Fibroblast of skin of scalp (primary cell): ENCODE measurements around the gene WDPCP.
"Not testable (repeated sequence)": the region's sequence is repeated elsewhere in the genome, so short reads cannot be mapped to it uniquely, and the experiment has no call there.

Experiments
- DNase-seq: peaks from one replicate; pipeline ENCODE4 v3.0.0-alpha.2; 2013

Gene WDPCP

GRCh38 chr2:63539416-63540162 is 48.7 kb downstream of the WDPCP start:
- peak; percentile 5 for DNase-seq

- no peak for DNase-seq
These were observed 49.9 kb downstream of the WDPCP start for GRCh38 chr2:63538390-63538789.

- DNase-seq: peak; percentile 15
These were observed 51.0 kb downstream of the WDPCP start for GRCh38 chr2:63537306-63537705.

GRCh38 chr2:63530704-63531279 is 57.5 kb downstream of the WDPCP start:
- no peak for DNase-seq

- no peak for DNase-seq
These were observed 62.4 kb downstream of the WDPCP start for GRCh38 chr2:63525905-63526304.

- DNase-seq: peak; percentile 29
These were observed 65.3 kb downstream of the WDPCP start for GRCh38 chr2:63522950-63523349.

- no peak for DNase-seq
These were observed 67.5 kb downstream of the WDPCP start for GRCh38 chr2:63520793-63521192.

- no peak for DNase-seq
These were observed 73.5 kb downstream of the WDPCP start for GRCh38 chr2:63514781-63515180.

GRCh38 chr2:63514237-63514716 is 74.0 kb downstream of the WDPCP start:
- no peak for DNase-seq

GRCh38 chr2:63506320-63506719 is 82.0 kb downstream of the WDPCP start:
- no peak for DNase-seq

- no peak for DNase-seq
These were observed 84.5 kb downstream of the WDPCP start for GRCh38 chr2:63503818-63504217.

GRCh38 chr2:63500398-63500797 is 87.9 kb downstream of the WDPCP start:
- DNase-seq: no peak

- DNase-seq: no peak
These were observed 90.7 kb downstream of the WDPCP start for GRCh38 chr2:63497576-63497975.

- no peak for DNase-seq
These were observed 93.3 kb downstream of the WDPCP start for GRCh38 chr2:63494968-63495367.

GRCh38 chr2:63494100-63494499 is 94.2 kb downstream of the WDPCP start:
- no peak for DNase-seq

- peak; percentile 44 for DNase-seq
These were observed 100.1 kb downstream of the WDPCP start for GRCh38 chr2:63488118-63488713.

- no peak for DNase-seq
These were observed 101.4 kb downstream of the WDPCP start for GRCh38 chr2:63486861-63487290.

- no peak for DNase-seq
These were observed 103.4 kb downstream of the WDPCP start for GRCh38 chr2:63484901-63485300.

- DNase-seq: no peak
These were observed 103.8 kb downstream of the WDPCP start for GRCh38 chr2:63484481-63484880.

- DNase-seq: no peak
These were observed 110.6 kb downstream of the WDPCP start for GRCh38 chr2:63477686-63478085.

- not testable (repeated sequence) for DNase-seq
These were observed 119.0 kb downstream of the WDPCP start for GRCh38 chr2:63469313-63469712.

- peak; percentile 27 for DNase-seq
These were observed 122.6 kb downstream of the WDPCP start for GRCh38 chr2:63465633-63466032.

GRCh38 chr2:63463142-63463541 is 125.1 kb downstream of the WDPCP start:
- no peak for DNase-seq

- DNase-seq: no peak
These were observed 141.6 kb downstream of the WDPCP start for GRCh38 chr2:63446658-63447057.
